Raji (cell line): ENCODE results near the gene CPZ.

Source experiments
- POLR2A ChIP-seq: IDR thresholded peaks from 2 replicates; pipeline ENCODE4 v1.6.1; 2011; ENCODE audit warnings: low read depth, low read length, control low read depth; ENCODE audit not compliant: insufficient read depth

Gene CPZ

GRCh38 chr4:8552581-8553205 is 39.9 kb upstream of the CPZ start:
- TF ChIP-seq POLR2A, result no peak

- TF ChIP-seq POLR2A, result no peak
Observed at GRCh38 chr4:8553216-8553615, 39.3 kb upstream of the CPZ start.

DNA sequence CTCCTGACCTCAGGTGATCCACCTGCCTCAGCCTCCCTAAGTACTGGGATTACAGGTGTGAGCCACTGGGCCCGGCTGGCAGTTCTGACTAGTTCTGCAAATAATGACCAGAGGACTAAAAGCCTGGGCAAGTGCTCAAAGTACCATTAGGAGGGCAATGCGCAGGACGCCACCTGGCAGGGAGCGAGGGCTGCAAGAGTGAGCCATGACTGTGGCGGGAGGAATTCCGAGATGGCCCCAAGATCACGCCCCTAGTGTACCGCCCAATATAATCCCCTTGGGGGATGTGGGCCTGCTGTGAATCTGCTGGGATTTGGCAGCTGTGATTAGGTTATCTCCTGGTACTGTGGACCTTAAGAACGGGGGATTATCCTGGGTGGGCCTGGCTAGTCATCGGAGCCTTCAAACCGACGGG is 38.6 kb upstream of the CPZ start:
- TF ChIP-seq POLR2A, result no peak

- no peak for TF ChIP-seq POLR2A
Observed at GRCh38 chr4:8554555-8555100, 37.9 kb upstream of the CPZ start.

- no peak for TF ChIP-seq POLR2A
Observed at GRCh38 chr4:8555716-8556115, 36.8 kb upstream of the CPZ start.

DNA sequence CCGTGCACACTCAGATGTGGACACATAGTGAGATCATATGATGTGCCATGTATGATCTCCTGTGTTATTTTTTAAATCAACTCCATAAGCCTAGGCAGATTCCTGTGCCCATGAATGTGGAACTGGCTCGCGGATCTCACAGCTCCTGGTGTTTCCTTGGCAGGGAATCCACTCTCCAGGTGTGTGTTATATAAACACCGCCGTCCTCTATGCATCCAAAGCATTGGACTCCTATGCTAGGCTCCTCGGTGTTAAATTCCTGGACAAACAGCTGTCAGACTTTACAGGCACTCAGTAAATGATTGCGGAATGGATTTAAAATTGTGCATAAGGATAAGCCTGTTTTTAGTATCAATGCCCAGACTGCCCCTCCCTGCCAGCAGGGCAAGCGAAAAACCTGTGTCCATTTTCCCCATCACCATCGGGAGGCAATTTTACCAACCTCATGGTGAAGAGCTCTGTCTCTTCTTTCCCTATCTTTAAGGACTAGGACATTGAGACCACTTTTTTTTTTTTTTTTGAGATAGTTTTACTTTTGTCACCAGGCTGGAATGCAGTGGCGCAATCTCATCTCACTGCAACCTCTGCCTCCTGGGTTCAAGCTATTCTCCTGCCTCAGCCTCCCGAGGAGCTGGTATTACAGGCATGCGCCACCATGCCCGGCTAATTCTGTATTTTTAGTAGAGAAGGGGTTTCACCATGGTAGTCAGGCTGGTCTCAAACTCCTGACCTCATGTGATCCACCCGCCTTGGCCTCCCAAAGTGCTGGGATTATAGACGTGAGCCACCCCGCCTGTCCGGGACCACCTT is 36.0 kb upstream of the CPZ start:
- TF ChIP-seq POLR2A, result no peak

DNA sequence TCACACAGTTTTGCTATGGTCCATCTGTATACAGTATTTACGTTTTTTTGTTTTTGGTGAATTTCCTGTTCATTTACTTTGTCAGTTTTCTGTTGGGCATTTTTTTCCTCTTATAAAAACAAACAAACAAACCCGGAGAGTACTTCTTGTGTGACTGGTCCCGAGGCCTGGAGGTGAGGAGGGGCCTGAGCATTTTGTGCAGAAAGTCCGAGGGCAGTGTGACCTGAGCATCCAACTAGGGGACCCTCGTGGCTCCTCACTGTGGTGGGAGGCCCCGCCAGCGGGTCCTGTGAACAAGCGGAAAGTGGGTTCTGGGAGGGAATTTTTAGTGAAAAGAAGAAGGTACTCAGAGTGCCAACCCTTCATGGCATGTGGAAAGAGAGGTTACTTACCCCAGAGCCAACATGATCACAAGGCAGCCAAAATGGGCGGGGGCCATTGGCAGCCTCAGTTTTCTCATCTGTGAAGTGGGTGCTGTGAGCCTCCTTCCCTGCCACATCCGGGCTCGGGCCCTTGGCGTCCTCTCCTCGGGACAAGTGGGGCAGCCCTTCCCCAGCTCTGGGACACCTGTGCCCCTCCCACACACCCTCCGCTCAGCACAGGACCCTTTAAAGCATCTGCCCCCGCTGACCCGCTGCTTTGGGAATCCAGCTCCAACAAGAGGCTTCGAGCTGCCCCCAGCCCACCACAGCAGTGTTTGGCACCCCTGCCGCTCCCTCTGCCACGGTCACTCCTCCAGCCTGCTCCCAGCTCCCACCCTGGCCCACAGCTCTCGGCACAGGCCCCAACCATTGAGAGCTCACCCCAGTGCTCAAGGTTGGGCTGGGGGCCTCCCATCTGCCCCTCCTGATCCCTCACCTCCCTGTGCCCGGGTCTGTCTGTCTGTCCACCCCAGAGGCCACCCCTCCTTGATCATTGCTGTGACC is 35.2 kb upstream of the CPZ start:
- TF ChIP-seq POLR2A, result no peak

- TF ChIP-seq POLR2A, result no peak
Observed at GRCh38 chr4:8558080-8558960, 34.2 kb upstream of the CPZ start.

DNA sequence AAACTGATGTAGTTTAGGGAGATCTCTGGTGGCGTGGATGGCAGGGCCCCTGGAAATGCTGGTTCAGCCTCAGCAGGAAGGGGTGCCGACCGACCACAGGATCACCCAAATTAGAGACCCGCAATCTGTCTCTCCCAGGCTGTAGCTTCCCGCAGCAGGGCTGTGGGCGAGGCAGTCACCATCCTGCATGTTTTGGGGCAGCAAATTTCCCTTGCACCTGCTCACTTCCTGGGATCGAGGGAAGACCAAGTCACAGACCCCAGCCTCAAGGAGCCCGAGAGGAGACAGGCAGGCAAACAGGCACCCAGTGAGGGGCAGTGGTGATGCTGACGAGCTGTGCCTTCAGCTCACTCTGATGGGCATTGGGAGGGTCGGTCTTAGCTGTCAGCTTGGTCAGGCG is 33.6 kb upstream of the CPZ start:
- no peak for TF ChIP-seq POLR2A

DNA sequence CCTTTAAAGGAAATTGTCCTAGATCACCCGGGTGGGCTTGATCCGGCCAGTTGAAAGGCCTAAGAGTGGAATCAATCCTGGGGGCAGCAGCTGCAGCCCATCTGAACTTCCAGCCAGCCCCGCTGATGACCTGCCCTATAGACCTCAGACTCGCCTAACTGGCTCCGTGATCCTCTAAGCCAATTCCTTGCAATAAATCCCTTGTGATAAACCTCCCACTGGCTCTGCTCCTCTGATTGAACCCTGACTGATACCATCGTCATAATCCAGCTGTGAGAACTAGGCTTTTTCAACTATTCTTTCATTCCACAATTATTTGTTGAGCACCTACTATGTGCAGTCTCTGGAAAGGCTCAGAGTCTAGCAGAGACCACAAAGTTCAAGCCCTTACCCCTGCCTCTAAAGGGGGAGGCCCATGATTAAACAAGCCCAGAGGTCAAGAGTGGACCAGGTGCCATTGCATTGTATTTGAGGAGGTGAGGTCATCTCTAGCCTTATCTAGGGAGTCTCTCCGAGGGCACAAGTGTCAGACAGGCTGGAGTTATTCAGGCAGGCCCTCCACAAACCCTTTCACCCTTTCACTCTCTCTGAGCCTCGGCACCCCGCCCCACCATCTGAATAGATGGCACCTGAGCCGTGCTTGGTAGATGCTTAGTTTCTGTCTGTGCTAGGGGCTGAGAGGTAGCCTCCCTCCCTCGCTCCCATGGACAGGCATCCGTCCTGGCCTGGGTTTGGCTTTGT is 32.9 kb upstream of the CPZ start:
- no peak for TF ChIP-seq POLR2A

DNA sequence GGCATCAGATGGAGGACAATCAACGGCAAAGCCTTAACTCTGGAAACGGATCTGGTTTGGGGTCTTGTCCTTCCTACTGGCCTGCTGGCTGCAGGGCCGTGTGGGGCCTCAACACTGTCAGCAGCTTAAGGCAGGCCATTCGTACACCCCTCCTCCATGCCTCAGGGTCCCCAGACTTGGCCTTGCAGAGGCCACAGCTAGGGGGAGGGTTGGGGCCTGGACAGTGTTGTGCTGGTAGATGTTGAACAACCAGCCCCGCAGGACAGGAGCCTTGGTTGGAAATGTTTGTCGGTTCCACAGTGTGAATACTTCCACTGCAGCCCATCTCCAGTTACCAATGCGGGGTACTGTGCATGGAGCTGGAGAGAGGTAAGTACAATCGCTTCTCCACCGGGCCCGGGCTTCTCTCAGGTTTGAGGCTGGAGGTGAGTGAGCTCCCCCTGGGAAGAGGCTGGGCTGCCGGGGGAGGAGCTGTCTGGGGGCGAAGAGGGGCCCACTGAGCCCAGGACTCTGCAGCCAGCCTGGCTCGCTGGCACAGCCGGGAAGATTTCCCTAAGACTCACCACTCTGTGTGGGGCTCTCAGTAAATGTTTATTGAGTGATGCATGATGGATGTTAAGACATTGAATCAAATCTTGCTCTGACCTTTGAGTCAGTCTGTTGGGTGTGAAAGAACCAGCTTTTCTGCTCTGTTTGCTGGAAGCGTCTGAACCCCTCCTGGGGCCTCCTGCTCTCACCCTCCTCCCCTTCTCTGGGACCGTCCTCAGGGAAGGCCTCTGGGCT is 32.1 kb upstream of the CPZ start:
- TF ChIP-seq POLR2A, result no peak

GRCh38 chr4:8564595-8564994 is 28.0 kb upstream of the CPZ start:
- no peak for TF ChIP-seq POLR2A
